Progenitor cell of endocrine pancreas (in vitro differentiated cells): Measurements from ENCODE around the gene SUCLG2. TPM values are rescaled to one million over a fixed set of nuclear protein-coding genes. Genes with fewer than 3 reads are reported as not detected.

Source experiments
- DNase-seq: peaks from one replicate; pipeline ENCODE4 v3.0.0; 2021; ENCODE audit warnings: low spot score; ENCODE audit not compliant: unreplicated experiment
- H3K27ac Mint-ChIP-seq: 2 replicates; pipeline ENCODE4 v1.8.0; 2021; ENCODE audit warnings: mild to moderate bottlenecking, moderate library complexity, mixed read lengths
- H3K27me3 Mint-ChIP-seq: 2 replicates; pipeline ENCODE4 v1.8.0; 2021; ENCODE audit warnings: mixed read lengths
- H3K36me3 Mint-ChIP-seq: 2 replicates; pipeline ENCODE4 v1.8.0; 2022; ENCODE audit warnings: mixed read lengths; ENCODE audit not compliant: insufficient read depth
- H3K4me1 Mint-ChIP-seq: 2 replicates; pipeline ENCODE4 v1.8.0; 2021; ENCODE audit warnings: low read depth, mixed read lengths
- H3K4me3 Mint-ChIP-seq: 2 replicates; pipeline ENCODE4 v1.8.0; 2021; ENCODE audit warnings: low read depth, mild to moderate bottlenecking, moderate library complexity, mixed read lengths
- H3K9me3 Mint-ChIP-seq: 2 replicates; pipeline ENCODE4 v1.8.0; 2021; ENCODE audit warnings: low read depth, mixed read lengths
- CTCF ChIP-seq: fragments of 200-600 bp; sonication (generic); IDR thresholded peaks from one replicate; pipeline ENCODE4 v1.5.0; 2021; ENCODE audit warnings: antibody characterized with exemption, mild to moderate bottlenecking; ENCODE audit not compliant: unreplicated experiment
- total RNA-seq: library from RNA; stranded (reverse); gene quantifications from 2 replicates; pipeline ENCODE4 v1.2.1, GENCODE V29; 2021

Gene SUCLG2
- total RNA-seq, 1 donor from 2014 or later = 41.1 TPM

GRCh38 chr3:67646586-67647234 lies 7.7 kb downstream of the SUCLG2 start:
- DNase-seq = no peak
- no peak overlapping the region for H3K4me3 Mint-ChIP-seq
- peaks cover 39% of the 10 kb centered on the region for H3K4me1 Mint-ChIP-seq
- no peaks in the 10 kb centered on the region for H3K36me3 Mint-ChIP-seq
- H3K27me3 Mint-ChIP-seq = no peaks in the 10 kb centered on the region
- no peak for TF ChIP-seq CTCF
- H3K27ac Mint-ChIP-seq = no peak overlapping the region
- H3K9me3 Mint-ChIP-seq = no peaks in the 10 kb centered on the region

- no peak overlapping the region for H3K4me3 Mint-ChIP-seq
- no peak overlapping the region for H3K27ac Mint-ChIP-seq
- no peaks in the 10 kb centered on the region for H3K36me3 Mint-ChIP-seq
- no peak for DNase-seq
- no peak for TF ChIP-seq CTCF
- no peaks in the 10 kb centered on the region for H3K9me3 Mint-ChIP-seq
- no peaks in the 10 kb centered on the region for H3K27me3 Mint-ChIP-seq
- H3K4me1 Mint-ChIP-seq = peaks cover 26% of the 10 kb centered on the region
These were observed 9.6 kb downstream of the SUCLG2 start for GRCh38 chr3:67644827-67645226.

GRCh38 chr3:67642734-67643133 lies 11.7 kb downstream of the SUCLG2 start:
- Mint-ChIP-seq H3K4me1 (peaks cover 11% of the 10 kb centered on the region), H3K27me3 (no peaks in the 10 kb centered on the region), H3K9me3 (no peaks in the 10 kb centered on the region), H3K36me3 (no peaks in the 10 kb centered on the region), H3K4me3 (no peak overlapping the region), H3K27ac (no peak overlapping the region)
- no peak for DNase-seq
- TF ChIP-seq CTCF = no peak

GRCh38 chr3:67642190-67642589 lies 12.2 kb downstream of the SUCLG2 start:
- no peak for TF ChIP-seq CTCF
- Mint-ChIP-seq H3K4me1 (peaks cover 7% of the 10 kb centered on the region), H3K9me3 (no peaks in the 10 kb centered on the region), H3K27ac (no peak overlapping the region), H3K27me3 (no peaks in the 10 kb centered on the region), H3K4me3 (no peak overlapping the region), H3K36me3 (no peaks in the 10 kb centered on the region)
- DNase-seq = no peak

GRCh38 chr3:67641451-67641850 lies 13.0 kb downstream of the SUCLG2 start:
- no peak for TF ChIP-seq CTCF
- Mint-ChIP-seq H3K36me3 (no peaks in the 10 kb centered on the region), H3K9me3 (no peaks in the 10 kb centered on the region)

More at GRCh38 chr3:67641451-67641850, 13.0 kb downstream of the SUCLG2 start:
- Mint-ChIP-seq H3K27me3 (no peaks in the 10 kb centered on the region), H3K27ac (no peak overlapping the region), H3K4me1 (peaks cover 7% of the 10 kb centered on the region), H3K4me3 (no peak overlapping the region)
- DNase-seq = no peak
